Measurements from ENCODE around the gene FAM3B. TPM values are rescaled to one million over a fixed set of nuclear protein-coding genes. Genes with fewer than 3 reads are reported as not detected.

The FAM3B gene
- total and polyA plus RNA-seq, 2 donors, result 8.5 to 13.2 TPM

- Histone ChIP-seq H3K27ac (ENCODE audit: low read depth in 1 of 2, low read length in 1 of 2) (peak overlapping the region in 1 of 2 donors; percentile 45), H3K9me3 (ENCODE audit: control insufficient read depth in 2 of 2, insufficient read depth in 1 of 2, low read length in 1 of 2) (no peaks in the 10 kb centered on the region), H3K4me3 (ENCODE audit: low read length in 2 of 2) (no peak overlapping the region), H3K27me3 (ENCODE audit: control insufficient read depth in 2 of 2, insufficient read depth in 1 of 2, low read length in 1 of 2) (no peaks in the 10 kb centered on the region), H3K4me1 (ENCODE audit: control insufficient read depth in 2 of 2, insufficient read depth in 2 of 2, low read length in 2 of 2) (peaks cover 63 to 91% of the 10 kb centered on the region in 2 donors), H3K36me3 (ENCODE audit: control insufficient read depth in 2 of 2, insufficient read depth in 2 of 2, low read length in 1 of 2) (peaks cover 22 to 28% of the 10 kb centered on the region in 2 donors)
- no peak for DNase-seq (ENCODE audit: low read depth in 6 of 9, low spot score in 9 of 9)
- 69% methylated on average over 5 of the region's 5 CpGs for WGBS
Measured at GRCh38 chr21:41374867-41375533, 58.4 kb downstream of the FAM3B start.

GRCh38 chr21:41375875-41376274, 59.3 kb downstream of the FAM3B start:
- H3K9me3 ChIP-seq (ENCODE audit: control insufficient read depth in 2 of 2, insufficient read depth in 1 of 2, low read length in 1 of 2), result peaks cover 0 to 4% of the 10 kb centered on the region in 2 donors
- DNase-seq (ENCODE audit: low read depth in 6 of 9, low spot score in 9 of 9), result no peak
- 96% methylated on average over 5 of the region's 5 CpGs for WGBS
- no peak overlapping the region for H3K27ac ChIP-seq (ENCODE audit: low read depth in 1 of 2, low read length in 1 of 2)
- H3K36me3 ChIP-seq (ENCODE audit: control insufficient read depth in 2 of 2, insufficient read depth in 2 of 2, low read length in 1 of 2), result peaks cover 31 to 36% of the 10 kb centered on the region in 2 donors
- peaks cover 61 to 91% of the 10 kb centered on the region in 2 donors for H3K4me1 ChIP-seq (ENCODE audit: control insufficient read depth in 2 of 2, insufficient read depth in 2 of 2, low read length in 2 of 2)
- H3K27me3 ChIP-seq (ENCODE audit: control insufficient read depth in 2 of 2, insufficient read depth in 1 of 2, low read length in 1 of 2), result no peaks in the 10 kb centered on the region
- H3K4me3 ChIP-seq (ENCODE audit: low read length in 2 of 2), result no peak overlapping the region

GRCh38 chr21:41377715-41378114, 61.1 kb downstream of the FAM3B start:
- H3K4me1 ChIP-seq (ENCODE audit: control insufficient read depth in 2 of 2, insufficient read depth in 2 of 2, low read length in 2 of 2), result peaks cover 55 to 84% of the 10 kb centered on the region in 2 donors
- peak overlapping the region in 1 of 2 donors; percentile 49 for H3K4me3 ChIP-seq (ENCODE audit: low read length in 2 of 2)
- peaks cover 47 to 52% of the 10 kb centered on the region in 2 donors for H3K36me3 ChIP-seq (ENCODE audit: control insufficient read depth in 2 of 2, insufficient read depth in 2 of 2, low read length in 1 of 2)
- DNase-seq (ENCODE audit: low read depth in 6 of 9, low spot score in 9 of 9), result peak in 1 of 9 donors; percentile 50
- 93% methylated on average over 16 of the region's 16 CpGs for WGBS
- peaks cover 0 to 14% of the 10 kb centered on the region in 2 donors for H3K9me3 ChIP-seq (ENCODE audit: control insufficient read depth in 2 of 2, insufficient read depth in 1 of 2, low read length in 1 of 2)
- H3K27ac ChIP-seq (ENCODE audit: low read depth in 1 of 2, low read length in 1 of 2), result peak overlapping the region in 1 of 2 donors; percentile 83
- no peaks in the 10 kb centered on the region for H3K27me3 ChIP-seq (ENCODE audit: control insufficient read depth in 2 of 2, insufficient read depth in 1 of 2, low read length in 1 of 2)

- Histone ChIP-seq H3K27me3 (ENCODE audit: control insufficient read depth in 2 of 2, insufficient read depth in 1 of 2, low read length in 1 of 2) (no peaks in the 10 kb centered on the region), H3K9me3 (ENCODE audit: control insufficient read depth in 2 of 2, insufficient read depth in 1 of 2, low read length in 1 of 2) (peaks cover 0 to 17% of the 10 kb centered on the region in 2 donors), H3K36me3 (ENCODE audit: control insufficient read depth in 2 of 2, insufficient read depth in 2 of 2, low read length in 1 of 2) (peaks cover 57 to 64% of the 10 kb centered on the region in 2 donors), H3K4me3 (ENCODE audit: low read length in 2 of 2) (peak overlapping the region in 1 of 2 donors; percentile 49), H3K27ac (ENCODE audit: low read depth in 1 of 2, low read length in 1 of 2) (peak overlapping the region in 1 of 2 donors; percentile 83), H3K4me1 (ENCODE audit: control insufficient read depth in 2 of 2, insufficient read depth in 2 of 2, low read length in 2 of 2) (peaks cover 45 to 72% of the 10 kb centered on the region in 2 donors)
- DNase-seq (ENCODE audit: low read depth in 6 of 9, low spot score in 9 of 9), result no peak
- WGBS, result 77% methylated on average over 8 of the region's 8 CpGs
Measured at GRCh38 chr21:41378849-41379248, 62.2 kb downstream of the FAM3B start.

GRCh38 chr21:41379901-41380300, 63.3 kb downstream of the FAM3B start:
- Histone ChIP-seq H3K4me3 (ENCODE audit: low read length in 2 of 2) (peak overlapping the region in 1 of 2 donors; percentile 49), H3K4me1 (ENCODE audit: control insufficient read depth in 2 of 2, insufficient read depth in 2 of 2, low read length in 2 of 2) (peaks cover 34 to 62% of the 10 kb centered on the region in 2 donors), H3K27me3 (ENCODE audit: control insufficient read depth in 2 of 2, insufficient read depth in 1 of 2, low read length in 1 of 2) (no peaks in the 10 kb centered on the region), H3K36me3 (ENCODE audit: control insufficient read depth in 2 of 2, insufficient read depth in 2 of 2, low read length in 1 of 2) (peaks cover 62 to 71% of the 10 kb centered on the region in 2 donors), H3K9me3 (ENCODE audit: control insufficient read depth in 2 of 2, insufficient read depth in 1 of 2, low read length in 1 of 2) (peaks cover 0 to 17% of the 10 kb centered on the region in 2 donors), H3K27ac (ENCODE audit: low read depth in 1 of 2, low read length in 1 of 2) (no peak overlapping the region)
- WGBS, result 98% methylated on average over 12 of the region's 12 CpGs
- no peak for DNase-seq (ENCODE audit: low read depth in 6 of 9, low spot score in 9 of 9)

GRCh38 chr21:41381731-41382130, 65.1 kb downstream of the FAM3B start:
- Histone ChIP-seq H3K4me1 (ENCODE audit: control insufficient read depth in 2 of 2, insufficient read depth in 2 of 2, low read length in 2 of 2) (peaks cover 22 to 43% of the 10 kb centered on the region in 2 donors), H3K9me3 (ENCODE audit: control insufficient read depth in 2 of 2, insufficient read depth in 1 of 2, low read length in 1 of 2) (peaks cover 0 to 17% of the 10 kb centered on the region in 2 donors), H3K36me3 (ENCODE audit: control insufficient read depth in 2 of 2, insufficient read depth in 2 of 2, low read length in 1 of 2) (peaks cover 68 to 86% of the 10 kb centered on the region in 2 donors), H3K27me3 (ENCODE audit: control insufficient read depth in 2 of 2, insufficient read depth in 1 of 2, low read length in 1 of 2) (no peaks in the 10 kb centered on the region), H3K4me3 (ENCODE audit: low read length in 2 of 2) (no peak overlapping the region), H3K27ac (ENCODE audit: low read depth in 1 of 2, low read length in 1 of 2) (no peak overlapping the region)
- no peak for DNase-seq (ENCODE audit: low read depth in 6 of 9, low spot score in 9 of 9)

GRCh38 chr21:41387042-41387819, 70.6 kb downstream of the FAM3B start:
- WGBS, result 96% methylated on average over 14 of the region's 14 CpGs
- no peaks in the 10 kb centered on the region for H3K4me1 ChIP-seq (ENCODE audit: control insufficient read depth in 2 of 2, insufficient read depth in 2 of 2, low read length in 2 of 2)
- peaks cover 46 to 76% of the 10 kb centered on the region in 2 donors for H3K36me3 ChIP-seq (ENCODE audit: control insufficient read depth in 2 of 2, insufficient read depth in 2 of 2, low read length in 1 of 2)
- DNase-seq (ENCODE audit: low read depth in 6 of 9, low spot score in 9 of 9), result no peak
- no peak overlapping the region for H3K4me3 ChIP-seq (ENCODE audit: low read length in 2 of 2)
- no peak overlapping the region for H3K27ac ChIP-seq (ENCODE audit: low read depth in 1 of 2, low read length in 1 of 2)
- no peaks in the 10 kb centered on the region for H3K27me3 ChIP-seq (ENCODE audit: control insufficient read depth in 2 of 2, insufficient read depth in 1 of 2, low read length in 1 of 2)
- peaks cover 0 to 7% of the 10 kb centered on the region in 2 donors for H3K9me3 ChIP-seq (ENCODE audit: control insufficient read depth in 2 of 2, insufficient read depth in 1 of 2, low read length in 1 of 2)

GRCh38 chr21:41387824-41388223, 71.2 kb downstream of the FAM3B start:
- Histone ChIP-seq H3K36me3 (ENCODE audit: control insufficient read depth in 2 of 2, insufficient read depth in 2 of 2, low read length in 1 of 2) (peaks cover 40 to 76% of the 10 kb centered on the region in 2 donors), H3K4me1 (ENCODE audit: control insufficient read depth in 2 of 2, insufficient read depth in 2 of 2, low read length in 2 of 2) (no peaks in the 10 kb centered on the region), H3K4me3 (ENCODE audit: low read length in 2 of 2) (no peak overlapping the region), H3K27ac (ENCODE audit: low read depth in 1 of 2, low read length in 1 of 2) (no peak overlapping the region), H3K27me3 (ENCODE audit: control insufficient read depth in 2 of 2, insufficient read depth in 1 of 2, low read length in 1 of 2) (no peaks in the 10 kb centered on the region), H3K9me3 (ENCODE audit: control insufficient read depth in 2 of 2, insufficient read depth in 1 of 2, low read length in 1 of 2) (peaks cover 0 to 3% of the 10 kb centered on the region in 2 donors)
- no peak for DNase-seq (ENCODE audit: low read depth in 6 of 9, low spot score in 9 of 9)
- WGBS, result 99% methylated on average over 8 of the region's 8 CpGs

- H3K27ac ChIP-seq (ENCODE audit: low read depth in 1 of 2, low read length in 1 of 2), result no peak overlapping the region
- 98% methylated on average over 14 of the region's 14 CpGs for WGBS
- H3K27me3 ChIP-seq (ENCODE audit: control insufficient read depth in 2 of 2, insufficient read depth in 1 of 2, low read length in 1 of 2), result no peaks in the 10 kb centered on the region
- peaks cover 0 to 2% of the 10 kb centered on the region in 2 donors for H3K9me3 ChIP-seq (ENCODE audit: control insufficient read depth in 2 of 2, insufficient read depth in 1 of 2, low read length in 1 of 2)
- H3K36me3 ChIP-seq (ENCODE audit: control insufficient read depth in 2 of 2, insufficient read depth in 2 of 2, low read length in 1 of 2), result peaks cover 36 to 74% of the 10 kb centered on the region in 2 donors
- no peaks in the 10 kb centered on the region for H3K4me1 ChIP-seq (ENCODE audit: control insufficient read depth in 2 of 2, insufficient read depth in 2 of 2, low read length in 2 of 2)
- no peak for DNase-seq (ENCODE audit: low read depth in 6 of 9, low spot score in 9 of 9)
- no peak overlapping the region for H3K4me3 ChIP-seq (ENCODE audit: low read length in 2 of 2)
Measured at GRCh38 chr21:41388259-41388658, 71.7 kb downstream of the FAM3B start.
